CD4-positive, alpha-beta memory T cell (primary cell): Measurements from ENCODE around the gene STX1A. TPM values are rescaled to one million over a fixed set of nuclear protein-coding genes. Genes with fewer than 3 reads are reported as not detected.

ENCODE experiments used
- CTCF ChIA-PET: fragments of 350-600 bp; sonication (Branson Sonifier 250); formaldehyde crosslinking; loops from one replicate; lab custom pipeline; 2021; ENCODE audit warnings: inconsistent platforms; ENCODE audit not compliant: partially characterized antibody; lab: Charles Lee
- POLR2A ChIA-PET: fragments of 350-600 bp; sonication (Branson Sonifier 250); formaldehyde crosslinking; loops from one replicate; lab custom pipeline; 2021; ENCODE audit not compliant: partially characterized antibody; lab: Charles Lee
- DNase-seq, 5 donors: peaks; one replicate each; pipeline versions ENCODE4 v3.0.0 to v3.0.0-alpha.2; 2020 to 2022; ENCODE audit warnings: mixed read lengths in 1 of 5
- H3K27ac ChIP-seq: one replicate; pipeline ENCODE4 v1.7.0; 2013; ENCODE audit warnings: low read depth, low read length
- H3K27me3 ChIP-seq: 2 replicates; pipeline ENCODE4 v1.7.0; 2013; ENCODE audit warnings: mild to moderate bottlenecking, low read length, moderate library complexity; ENCODE audit not compliant: insufficient read depth
- H3K36me3 ChIP-seq: 2 replicates; pipeline ENCODE4 v1.7.0; 2013; ENCODE audit warnings: mild to moderate bottlenecking, low read length, moderate library complexity; ENCODE audit not compliant: insufficient read depth
- H3K4me1 ChIP-seq: 2 replicates; pipeline ENCODE4 v1.7.0; 2013; ENCODE audit warnings: mild to moderate bottlenecking, low read length, moderate library complexity; ENCODE audit not compliant: insufficient read depth
- H3K4me3 ChIP-seq, 2 donors: one replicate each; pipeline ENCODE4 v1.7.0; 2013; ENCODE audit warnings: low read length in 2 of 2, mild to moderate bottlenecking in 1 of 2
- H3K9me3 ChIP-seq, 2 donors: one replicate each; pipeline ENCODE4 v1.7.0; 2013; ENCODE audit warnings: low read length in 2 of 2, control low read depth in 1 of 2; ENCODE audit not compliant: control insufficient read depth in 1 of 2
- H3K27ac Mint-ChIP-seq, 7 donors: one replicate each; pipeline ENCODE4 v1.8.0; 2020 to 2021; ENCODE audit warnings: mixed read lengths in 7 of 7, mild to moderate bottlenecking in 6 of 7, inconsistent platforms in 3 of 7, moderate library complexity in 3 of 7
- H3K27me3 Mint-ChIP-seq, 2 donors: one replicate each; pipeline ENCODE4 v1.8.0; 2020 to 2021; ENCODE audit warnings: mixed read lengths in 2 of 2
- H3K36me3 Mint-ChIP-seq, 2 donors: one replicate each; pipeline ENCODE4 v1.8.0; 2020 to 2021; ENCODE audit warnings: mixed read lengths in 2 of 2, inconsistent platforms in 1 of 2, mild to moderate bottlenecking in 1 of 2
- H3K4me1 Mint-ChIP-seq, 4 donors: one replicate each; pipeline ENCODE4 v1.8.0; 2020 to 2021; ENCODE audit warnings: mixed read lengths in 4 of 4, mild to moderate bottlenecking in 1 of 4
- H3K4me3 Mint-ChIP-seq, 8 donors: one replicate each; pipeline ENCODE4 v1.8.0; 2020 to 2021; ENCODE audit warnings: mixed read lengths in 8 of 8, mild to moderate bottlenecking in 7 of 8, moderate library complexity in 6 of 8, inconsistent platforms in 3 of 8
- H3K9me3 Mint-ChIP-seq, 8 donors: one replicate each; pipeline ENCODE4 v1.8.0; 2020 to 2021; ENCODE audit warnings: mixed read lengths in 8 of 8, mild to moderate bottlenecking in 5 of 8, inconsistent platforms in 3 of 8, moderate library complexity in 1 of 8
- intact Hi-C: fragments of 100-400 bp; cut with micrococcal nuclease; formaldehyde crosslinking; loops from one replicate; pipeline ENCODE4 v1.15.1; 2023
- polyA plus RNA-seq, 2 donors: library from polyadenylated mRNA; unstranded; fragments of 300-500 nt; fragmentation: Illumina TruSeq; gene quantifications; one replicate each; pipeline ENCODE4 v1.2.3, GENCODE V29; 2021
- total RNA-seq, 2 experiments: library from RNA; stranded (reverse); gene quantifications; one replicate each; pipeline ENCODE4 v1.2.3, GENCODE V29; 2021

Gene STX1A
- total and polyA plus RNA-seq, 4 experiments from 2014 or later, result 1.2 to 8.3 (median 5.4) TPM

DNA sequence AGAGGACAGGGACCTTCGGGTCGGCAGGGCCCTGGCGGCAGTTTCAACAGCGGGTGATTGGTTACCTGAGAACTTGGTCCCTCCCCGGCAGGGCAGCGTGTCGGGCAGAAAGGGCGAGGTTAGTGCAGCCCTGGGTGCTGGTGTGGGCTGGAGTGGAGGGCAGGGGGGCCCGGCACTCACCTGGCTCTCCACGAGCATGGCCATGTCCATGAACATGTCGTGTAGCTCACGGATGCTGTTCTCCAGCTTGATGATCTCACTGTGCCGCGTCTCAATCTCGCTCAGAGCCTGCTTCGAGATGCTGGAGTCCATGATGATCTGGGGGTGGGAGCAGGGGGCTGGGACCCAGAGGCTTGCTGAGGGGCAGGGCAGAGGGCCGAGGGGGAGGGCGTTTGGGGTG lies 16.8 kb downstream of the STX1A start:
- Mint-ChIP-seq H3K4me1 (peaks cover 4 to 8% (median 4%) of the 10 kb centered on the region in 4 donors), H3K4me3 (peak overlapping the region in 1 of 8 donors; percentile 10), H3K9me3 (peaks cover 0 to 3% (median 0%) of the 10 kb centered on the region in 8 donors), H3K27ac (peak overlapping the region in 2 of 7 donors; percentile 12 to 44), H3K36me3 (peaks cover 7 to 28% of the 10 kb centered on the region in 2 donors), H3K27me3 (no peaks in the 10 kb centered on the region)
- no peak for DNase-seq
- intact Hi-C loops, result no loop called here
- ChIA-PET CTCF (interaction anchor here (0.7 to 2.2 kb wide), 5 partner anchors 10 to 56 kb away, joined by 3 to 6 read pairs (median 5); no protein-coding TSS in a partner anchor), POLR2A (interaction anchor here (0.9 kb wide), 1 partner anchor 9 kb away, joined by 3 read pairs; no protein-coding TSS in a partner anchor)
- Histone ChIP-seq H3K4me1 (peaks cover 13% of the 10 kb centered on the region), H3K4me3 (no peak overlapping the region), H3K27ac (no peak overlapping the region), H3K9me3 (no peaks in the 10 kb centered on the region), H3K36me3 (peaks cover 16% of the 10 kb centered on the region), H3K27me3 (no peaks in the 10 kb centered on the region)

DNA sequence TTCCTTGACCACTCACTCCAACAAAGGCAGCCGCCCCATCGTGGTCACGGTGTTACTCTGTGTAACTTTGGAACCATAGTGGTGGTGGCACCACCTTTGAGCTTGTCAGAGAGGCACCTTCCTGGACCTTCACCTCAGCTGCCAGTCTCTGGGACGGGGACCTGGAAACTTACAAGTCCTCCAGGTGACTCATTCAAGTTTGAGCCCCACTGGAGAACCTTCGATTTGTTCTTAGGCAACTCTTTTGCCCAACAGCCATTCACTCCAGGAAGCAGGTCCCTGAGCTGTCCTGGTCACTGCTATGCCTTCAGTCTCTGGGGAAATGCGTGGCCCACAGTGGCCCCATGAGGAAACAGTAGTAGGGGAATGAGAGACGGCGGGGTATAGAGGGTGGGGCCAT lies 17.2 kb downstream of the STX1A start:
- Histone ChIP-seq H3K27ac (no peak overlapping the region), H3K4me1 (peaks cover 13% of the 10 kb centered on the region), H3K4me3 (no peak overlapping the region), H3K27me3 (no peaks in the 10 kb centered on the region), H3K9me3 (no peaks in the 10 kb centered on the region), H3K36me3 (peaks cover 20% of the 10 kb centered on the region)
- intact Hi-C loops, result no loop called here
- peaks cover 0 to 3% (median 0%) of the 10 kb centered on the region in 8 donors for H3K9me3 Mint-ChIP-seq
- ChIA-PET POLR2A (interaction anchor here (0.9 to 1.5 kb wide), 2 partner anchors 10 to 16 kb away, joined by 3 to 4 read pairs; no protein-coding TSS in a partner anchor), CTCF (interaction anchor here (0.7 to 2.2 kb wide), 5 partner anchors 10 to 56 kb away, joined by 3 to 6 read pairs (median 5); no protein-coding TSS in a partner anchor)
- no peak for DNase-seq
- peaks cover 12 to 31% of the 10 kb centered on the region in 2 donors for H3K36me3 Mint-ChIP-seq
- H3K4me3 Mint-ChIP-seq, result peak overlapping the region in 1 of 8 donors; percentile 10
- H3K27me3 Mint-ChIP-seq, result no peaks in the 10 kb centered on the region
- peak overlapping the region in 3 of 7 donors; percentile 41 to 85 (median 44) for H3K27ac Mint-ChIP-seq
- H3K4me1 Mint-ChIP-seq, result peaks cover 4 to 7% (median 4%) of the 10 kb centered on the region in 4 donors

DNA sequence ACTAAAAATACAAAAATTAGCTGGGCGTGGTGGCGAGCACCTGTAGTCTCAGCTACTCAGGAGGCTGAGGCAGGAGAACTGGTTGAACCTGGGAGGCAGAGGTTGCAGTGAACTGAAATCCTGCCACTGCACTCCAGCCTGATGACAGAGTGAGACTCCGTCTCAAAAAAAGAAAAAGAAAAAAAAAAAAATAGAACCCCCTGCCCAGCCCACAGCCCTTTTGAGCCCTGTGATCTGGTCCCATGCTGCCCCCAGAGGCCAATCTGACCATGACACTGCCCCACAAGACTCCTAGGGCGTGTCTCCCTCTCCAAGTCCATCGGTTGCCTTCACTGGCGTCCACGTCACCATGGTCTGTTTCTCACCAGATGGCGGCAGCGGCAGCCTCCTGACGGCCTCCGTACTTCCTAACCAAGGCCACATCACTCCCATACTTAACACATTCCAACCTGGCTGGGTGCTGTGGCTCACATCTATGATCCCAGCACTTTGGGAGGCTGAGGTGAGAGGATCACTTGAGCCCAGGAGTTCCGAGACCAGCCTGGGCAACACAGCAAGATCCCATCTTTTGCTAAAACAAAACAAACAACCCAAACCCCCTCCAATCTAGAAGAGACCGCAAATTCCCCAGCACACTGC lies 18.0 kb downstream of the STX1A start:
- peak overlapping the region in 3 of 7 donors; percentile 44 to 53 (median 44) for H3K27ac Mint-ChIP-seq

DNA sequence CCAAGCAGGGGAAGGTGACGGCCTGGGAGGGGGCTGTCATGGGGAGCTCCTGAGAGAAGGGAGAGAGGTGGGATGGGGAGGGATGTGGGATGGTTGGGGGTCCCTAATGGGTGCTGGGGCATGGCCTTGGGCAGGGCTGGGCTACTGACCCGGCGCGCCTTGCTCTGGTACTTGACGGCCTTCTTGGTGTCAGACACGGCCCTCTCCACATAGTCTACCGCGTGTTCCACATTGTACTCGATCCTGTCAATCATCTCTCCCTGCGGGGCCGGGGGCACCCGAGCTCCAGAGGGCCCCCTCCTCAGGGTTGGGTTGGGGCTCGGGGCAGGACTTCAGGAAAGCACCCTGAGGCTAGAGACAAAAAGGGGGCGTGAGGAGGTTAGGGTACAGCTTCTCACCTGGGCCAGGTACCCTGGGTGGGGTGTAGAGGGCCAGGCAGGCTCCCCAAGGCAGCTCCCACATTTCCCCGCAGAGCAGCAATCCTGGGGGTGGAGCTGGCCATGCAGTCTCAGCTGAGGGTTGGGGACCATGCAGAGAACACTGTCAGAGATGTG lies 18.8 kb downstream of the STX1A start:
- H3K27ac ChIP-seq, result no peak overlapping the region
- peaks cover 0 to 4% (median 2%) of the 10 kb centered on the region in 4 donors for H3K4me1 Mint-ChIP-seq
- intact Hi-C loops, result no loop called here
- H3K27me3 ChIP-seq, result no peaks in the 10 kb centered on the region
- H3K4me1 ChIP-seq, result peaks cover 6% of the 10 kb centered on the region
- no peak overlapping the region for H3K27ac Mint-ChIP-seq
- no peaks in the 10 kb centered on the region for H3K9me3 ChIP-seq
- H3K4me3 ChIP-seq, result no peak overlapping the region
- H3K36me3 ChIP-seq, result peaks cover 36% of the 10 kb centered on the region
- DNase-seq, result no peak
- no peaks in the 10 kb centered on the region for H3K27me3 Mint-ChIP-seq
- H3K4me3 Mint-ChIP-seq, result no peak overlapping the region
- H3K36me3 Mint-ChIP-seq, result peaks cover 27 to 47% of the 10 kb centered on the region in 2 donors
- peaks cover 0 to 3% (median 0%) of the 10 kb centered on the region in 8 donors for H3K9me3 Mint-ChIP-seq
- ChIA-PET CTCF (interaction anchor here (0.6 to 2.2 kb wide), 7 partner anchors 8 to 174 kb away, joined by 3 to 6 read pairs (median 3); no protein-coding TSS in a partner anchor), POLR2A (interaction anchor here (1.5 kb wide), 1 partner anchor 14 kb away, joined by 4 read pairs; no protein-coding TSS in a partner anchor)

More for the DNA sequence above, 18.0 kb downstream of the STX1A start:
- Histone ChIP-seq H3K4me3 (no peak overlapping the region), H3K4me1 (peaks cover 6% of the 10 kb centered on the region), H3K36me3 (peaks cover 27% of the 10 kb centered on the region), H3K27ac (no peak overlapping the region), H3K9me3 (no peaks in the 10 kb centered on the region), H3K27me3 (no peaks in the 10 kb centered on the region)
- peaks cover 19 to 39% of the 10 kb centered on the region in 2 donors for H3K36me3 Mint-ChIP-seq
- peak in 1 of 5 donors; percentile 20 for DNase-seq
- peaks cover 0 to 3% (median 0%) of the 10 kb centered on the region in 8 donors for H3K9me3 Mint-ChIP-seq
- peaks cover 0 to 4% (median 2%) of the 10 kb centered on the region in 4 donors for H3K4me1 Mint-ChIP-seq
- ChIA-PET CTCF (interaction anchor here (0.6 to 2.2 kb wide), 6 partner anchors 11 to 174 kb away, joined by 3 to 6 read pairs (median 4); no protein-coding TSS in a partner anchor), POLR2A (interaction anchor here (0.9 to 1.5 kb wide), 2 partner anchors 10 to 15 kb away, joined by 3 to 4 read pairs; no protein-coding TSS in a partner anchor)
- intact Hi-C loops, result no loop called here
- no peak overlapping the region for H3K4me3 Mint-ChIP-seq
- H3K27me3 Mint-ChIP-seq, result no peaks in the 10 kb centered on the region

DNA sequence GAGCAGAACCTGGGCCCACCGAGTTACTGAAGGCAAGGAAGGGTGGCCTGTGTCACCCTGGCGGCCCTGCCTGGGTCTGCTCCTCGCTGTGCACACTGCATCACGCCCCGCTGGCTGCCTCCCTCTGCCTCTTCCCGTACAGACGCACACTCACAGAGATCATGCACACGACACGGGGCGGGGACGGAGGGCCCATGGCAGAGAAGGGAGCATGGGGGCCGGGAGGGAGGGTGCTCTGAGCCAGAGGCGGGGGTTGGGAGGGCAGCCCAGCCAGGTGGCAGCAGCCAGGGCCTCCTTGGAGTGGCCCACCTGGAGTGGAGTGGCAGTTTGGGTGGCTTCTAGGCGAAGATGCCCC lies 19.4 kb downstream of the STX1A start:
- Mint-ChIP-seq H3K27me3 (no peaks in the 10 kb centered on the region), H3K27ac (no peak overlapping the region), H3K4me1 (peaks cover 0 to 4% (median 2%) of the 10 kb centered on the region in 4 donors), H3K4me3 (no peak overlapping the region), H3K36me3 (peaks cover 31 to 50% of the 10 kb centered on the region in 2 donors), H3K9me3 (peaks cover 0 to 3% (median 0%) of the 10 kb centered on the region in 8 donors)
- ChIA-PET CTCF (no interaction called here), POLR2A (no interaction called here)
- Histone ChIP-seq H3K27ac (no peak overlapping the region), H3K27me3 (no peaks in the 10 kb centered on the region), H3K9me3 (no peaks in the 10 kb centered on the region), H3K4me3 (no peak overlapping the region), H3K4me1 (peaks cover 6% of the 10 kb centered on the region), H3K36me3 (peaks cover 39% of the 10 kb centered on the region)
- no peak for DNase-seq
- intact Hi-C loops, result no loop called here

DNA sequence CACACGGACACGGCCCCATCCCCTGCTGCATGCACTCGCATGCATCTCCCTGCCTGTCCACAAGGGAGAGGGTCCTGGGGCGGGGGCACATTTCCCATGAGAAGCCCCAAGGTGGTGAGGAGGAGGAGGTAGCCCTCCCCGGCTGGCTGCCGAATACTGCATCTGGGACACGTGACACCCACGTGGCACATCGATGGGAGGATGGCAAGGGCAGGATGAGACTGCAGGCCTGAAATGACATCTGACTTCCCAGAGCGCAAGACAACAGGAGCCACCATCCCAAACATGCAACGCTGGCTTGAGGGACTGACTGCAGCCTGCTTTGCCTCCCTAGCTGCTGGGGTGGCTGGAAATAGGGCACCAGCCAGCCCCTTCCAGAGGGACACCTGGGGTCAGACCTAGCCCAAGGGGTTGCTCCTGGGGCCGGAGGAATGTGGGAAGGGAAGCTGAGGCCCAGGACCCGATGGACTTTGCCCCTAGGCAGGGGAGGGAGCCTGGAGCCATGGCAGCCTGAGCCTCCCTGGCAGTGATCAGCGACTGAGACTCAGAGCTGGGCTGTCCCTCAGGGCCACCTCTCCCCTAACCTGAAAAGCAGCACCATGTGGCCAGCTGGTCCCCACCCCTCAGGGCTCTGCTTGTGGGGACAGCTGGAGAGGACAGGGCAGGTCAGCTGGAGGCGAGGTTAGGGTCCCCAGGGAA lies 19.9 kb downstream of the STX1A start:
- Mint-ChIP-seq H3K27me3 (no peaks in the 10 kb centered on the region), H3K4me3 (no peak overlapping the region), H3K9me3 (peaks cover 0 to 3% (median 0%) of the 10 kb centered on the region in 8 donors), H3K36me3 (peaks cover 35 to 54% of the 10 kb centered on the region in 2 donors), H3K27ac (no peak overlapping the region), H3K4me1 (peaks cover 0 to 4% (median 3%) of the 10 kb centered on the region in 4 donors)
- intact Hi-C loops, result no loop called here
- H3K9me3 ChIP-seq, result no peaks in the 10 kb centered on the region
- peaks cover 44% of the 10 kb centered on the region for H3K36me3 ChIP-seq
- peaks cover 6% of the 10 kb centered on the region for H3K4me1 ChIP-seq
- H3K27me3 ChIP-seq, result no peaks in the 10 kb centered on the region
- DNase-seq, result no peak
- ChIA-PET POLR2A (no interaction called here), CTCF (no interaction called here)
- H3K4me3 ChIP-seq, result no peak overlapping the region
- no peak overlapping the region for H3K27ac ChIP-seq
